Measurements from ENCODE around the gene P3H2.

- no peak for TF ChIP-seq SPI1 (IDR thresholded peaks at IDR 0.05; ENCODE audit: low read depth, low read length)
- TF ChIP-seq POLR2AphosphoS5 (IDR thresholded peaks at IDR 0.05; ENCODE audit: low read depth, low read length) = no peak
- no peak for TF ChIP-seq POLR2A (IDR thresholded peaks at IDR 0.05; ENCODE audit: low read depth, low read length)
- TF ChIP-seq PAX5 (IDR thresholded peaks at IDR 0.05; ENCODE audit: insufficient read depth, low read length, severe bottlenecking) = no peak
Measured at GRCh38 chr3:189949580-189949979, 171.1 kb downstream of the P3H2 start.
